Smooth muscle cell (in vitro differentiated cells): Measurements from ENCODE around the gene FAXDC2. TPM values are rescaled to one million over a fixed set of nuclear protein-coding genes. Genes with fewer than 3 reads are reported as not detected.

Experiments used
- DNase-seq: peaks from one replicate; lab custom pipeline; 2025; ENCODE audit not compliant: unreplicated experiment; lab: John Stamatoyannopoulos, UW
- H2AFZ ChIP-seq: fragments of 200-600 bp; sonication (generic); 2 replicates; pipeline ENCODE4 v1.6.0; 2016; ENCODE audit warnings: antibody characterized with exemption, low read depth, mild to moderate bottlenecking
- H3F3A ChIP-seq: fragments of 200-600 bp; sonication (generic); 2 replicates; pipeline ENCODE4 v1.6.0; 2017; ENCODE audit warnings: antibody characterized with exemption, low read depth
- H3K27ac ChIP-seq: fragments of 200-600 bp; sonication (generic); 2 replicates; pipeline ENCODE4 v1.5.1; 2016; ENCODE audit warnings: low read depth, mild to moderate bottlenecking
- H3K27me3 ChIP-seq: fragments of 200-600 bp; sonication (generic); 2 replicates; pipeline ENCODE4 v1.6.1; 2016; ENCODE audit warnings: low read depth, mild to moderate bottlenecking
- H3K36me3 ChIP-seq: fragments of 200-600 bp; sonication (generic); 2 replicates; pipeline ENCODE4 v1.5.1; 2016; ENCODE audit warnings: low read depth
- H3K4me1 ChIP-seq: fragments of 200-600 bp; sonication (generic); 2 replicates; pipeline ENCODE4 v1.5.1; 2016; ENCODE audit warnings: low read depth
- H3K4me2 ChIP-seq: fragments of 200-600 bp; sonication (generic); 2 replicates; pipeline ENCODE4 v1.6.0; 2016; ENCODE audit warnings: mild to moderate bottlenecking
- H3K4me3 ChIP-seq: fragments of 200-600 bp; sonication (generic); 2 replicates; pipeline ENCODE4 v1.5.1; 2016; ENCODE audit warnings: mild to moderate bottlenecking
- H3K79me2 ChIP-seq: fragments of 200-600 bp; sonication (generic); 2 replicates; pipeline ENCODE4 v1.6.0; 2016; ENCODE audit warnings: low read depth, mild to moderate bottlenecking
- H3K9ac ChIP-seq: fragments of 200-600 bp; sonication (generic); 2 replicates; pipeline ENCODE4 v1.6.0; 2016; ENCODE audit warnings: low read depth
- H3K9me3 ChIP-seq: fragments of 200-600 bp; sonication (generic); replicated peaks from 2 replicates; pipeline ENCODE4 v1.5.1; 2016; ENCODE audit warnings: low read depth
- H4K20me1 ChIP-seq: fragments of 200-600 bp; sonication (generic); 2 replicates; pipeline ENCODE4 v1.6.0; 2016; ENCODE audit warnings: low read depth
- CTCF ChIP-seq: fragments of 200-600 bp; sonication (generic); IDR thresholded peaks from 2 replicates; pipeline ENCODE4 v1.5.1; 2017; ENCODE audit warnings: borderline replicate concordance, mild to moderate bottlenecking, antibody characterized with exemption; ENCODE audit not compliant: insufficient read depth, poor library complexity, severe bottlenecking
- WGBS: methylation state at CpG from one replicate; pipeline ENCODE4 v1.1.7; 2016; ENCODE audit warnings: low lambda C conversion rate; 5-methylcytosine and 5-hydroxymethylcytosine counted together
- polyA plus RNA-seq: library from polyadenylated mRNA; unstranded; fragments of >200 nt; fragmentation: Nextera tagmentation; extraction: Ambion mirVana; gene quantifications from 2 replicates; pipeline ENCODE4 v1.2.1, GENCODE V29; 2016
- total RNA-seq: library from RNA; depleted of rRNA; stranded (reverse); fragments of >200 nt; gene quantifications from 2 replicates; pipeline ENCODE4 v1.2.3, GENCODE V29; 2014

Gene FAXDC2
- total and polyA plus RNA-seq, 2 experiments from 2014 or later = 2.0 to 2.5 TPM

GRCh38 chr5:154791535-154791934 lies 58.9 kb downstream of the FAXDC2 start:
- no peaks in the 10 kb centered on the region for H3K9me3 ChIP-seq
- H3K27ac ChIP-seq = no peak overlapping the region
- peaks cover 17% of the 10 kb centered on the region for H3F3A ChIP-seq
- H3K4me2 ChIP-seq = no peak overlapping the region
- no peaks in the 10 kb centered on the region for H3K27me3 ChIP-seq
- no peaks in the 10 kb centered on the region for H3K36me3 ChIP-seq
- DNase-seq = no peak
- H3K4me1 ChIP-seq = peaks cover 7% of the 10 kb centered on the region
- no peak overlapping the region for H3K4me3 ChIP-seq
- no peak overlapping the region for H2AFZ ChIP-seq
- peaks cover 45% of the 10 kb centered on the region for H3K79me2 ChIP-seq
- peaks cover 89% of the 10 kb centered on the region for H4K20me1 ChIP-seq
- no peak overlapping the region for H3K9ac ChIP-seq
- 100% methylated on average over 3 of the region's 3 CpGs for WGBS
- no peak for TF ChIP-seq CTCF

GRCh38 chr5:154788212-154788611 lies 62.2 kb downstream of the FAXDC2 start:
- peaks cover 25% of the 10 kb centered on the region for H3K4me1 ChIP-seq
- no peak for TF ChIP-seq CTCF
- WGBS = 89% methylated on average over 5 of the region's 5 CpGs
- H3K9me3 ChIP-seq = no peaks in the 10 kb centered on the region
- H3K9ac ChIP-seq = no peak overlapping the region
- H3K79me2 ChIP-seq = peaks cover 76% of the 10 kb centered on the region
- no peaks in the 10 kb centered on the region for H3K36me3 ChIP-seq
- H3K27me3 ChIP-seq = no peaks in the 10 kb centered on the region
- H4K20me1 ChIP-seq = peaks cover 93% of the 10 kb centered on the region
- H3K27ac ChIP-seq = no peak overlapping the region
- H3F3A ChIP-seq = peaks cover 4% of the 10 kb centered on the region
- DNase-seq = no peak
- no peak overlapping the region for H3K4me3 ChIP-seq
- H3K4me2 ChIP-seq = no peak overlapping the region
- H2AFZ ChIP-seq = no peak overlapping the region

- peaks cover 94% of the 10 kb centered on the region for H4K20me1 ChIP-seq
- H3K27ac ChIP-seq = no peak overlapping the region
- peak overlapping the region; percentile 57 for H3K4me2 ChIP-seq
- H3K4me3 ChIP-seq = no peak overlapping the region
- peaks cover 94% of the 10 kb centered on the region for H3K79me2 ChIP-seq
- H2AFZ ChIP-seq = no peak overlapping the region
- 45% methylated on average over 2 of the region's 2 CpGs for WGBS
- no peaks in the 10 kb centered on the region for H3K27me3 ChIP-seq
- no peaks in the 10 kb centered on the region for H3K9me3 ChIP-seq
- peaks cover 38% of the 10 kb centered on the region for H3K4me1 ChIP-seq
- H3K36me3 ChIP-seq = no peaks in the 10 kb centered on the region
- TF ChIP-seq CTCF = no peak
- H3F3A ChIP-seq = no peaks in the 10 kb centered on the region
- DNase-seq = no peak
- H3K9ac ChIP-seq = no peak overlapping the region
These were observed 64.0 kb downstream of the FAXDC2 start for GRCh38 chr5:154786414-154786813.

GRCh38 chr5:154784856-154785255 lies 65.5 kb downstream of the FAXDC2 start:
- peaks cover 38% of the 10 kb centered on the region for H3K4me1 ChIP-seq

More at GRCh38 chr5:154784856-154785255, 65.5 kb downstream of the FAXDC2 start:
- Histone ChIP-seq H3K9me3 (no peaks in the 10 kb centered on the region), H3K4me2 (no peak overlapping the region), H3K36me3 (no peaks in the 10 kb centered on the region), H3K27ac (no peak overlapping the region), H3K79me2 (peaks cover 100% of the 10 kb centered on the region), H3F3A (no peaks in the 10 kb centered on the region), H3K27me3 (no peaks in the 10 kb centered on the region), H3K4me3 (no peak overlapping the region), H4K20me1 (peaks cover 100% of the 10 kb centered on the region), H2AFZ (no peak overlapping the region), H3K9ac (no peak overlapping the region)
- WGBS = 96% methylated on average over 2 of the region's 2 CpGs
- TF ChIP-seq CTCF = no peak
- no peak for DNase-seq
